HUDEP-2 (cell line): ENCODE data around the gene ACSM6.
"Not testable (repeated sequence)": the region's sequence is repeated elsewhere in the genome, so short reads cannot be mapped to it uniquely, and the experiment has no call there.

Experiments
- DNase-seq, 76 experiments: peaks; one replicate each; lab custom pipeline; 2025; ENCODE audit not compliant: unreplicated experiment in 76 of 76; lab: John Stamatoyannopoulos, UW

ACSM6 gene

GRCh38 chr10:95193944-95194343 is at the start of gene ACSM6:
TSS of gene ACSM6 (plus strand) at chr10:95194238. CDS start at chr10:95194486, 248 bp downstream.
- no peak for DNase-seq

DNA sequence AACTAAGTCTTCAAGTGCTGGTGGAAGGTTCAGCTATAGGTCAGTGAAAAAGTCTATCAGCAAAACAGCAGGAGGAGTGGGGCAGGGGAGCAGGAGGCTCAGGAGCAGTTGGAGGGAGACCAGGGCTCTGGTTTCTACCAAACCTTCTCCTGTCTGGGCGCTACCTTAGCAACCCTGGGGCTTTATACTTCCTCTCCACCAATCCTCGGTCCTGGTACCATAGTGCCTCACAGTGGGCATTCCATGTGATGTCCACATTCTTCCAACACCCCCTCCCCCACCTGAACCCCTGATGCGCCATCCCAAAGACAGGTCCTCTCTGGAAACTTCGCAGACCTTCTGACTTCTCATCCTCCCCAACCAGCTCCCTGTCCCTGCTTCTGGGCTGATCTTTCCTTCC is 25.3 kb upstream of the ACSM6 start:
- DNase-seq, result no peak

DNA sequence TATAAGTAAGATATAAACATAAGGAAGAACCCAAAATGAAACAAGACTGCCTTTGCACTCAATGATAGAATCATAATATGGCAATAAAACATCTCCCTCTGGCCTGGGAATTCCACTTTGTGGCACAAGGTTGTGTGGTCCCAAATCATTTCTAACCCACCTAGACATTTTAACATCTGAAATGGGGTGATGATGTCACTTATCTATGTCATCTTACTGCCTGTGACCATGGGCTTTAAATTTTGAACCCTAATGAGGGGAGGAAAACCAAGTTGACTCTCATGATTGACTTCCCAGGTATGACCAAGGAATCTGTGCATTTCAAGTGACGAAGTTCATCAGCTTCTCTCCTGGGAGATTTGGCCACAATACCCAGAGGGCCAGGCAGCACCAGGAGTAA is 24.5 kb upstream of the ACSM6 start:
- DNase-seq, result no peak

GRCh38 chr10:95170790-95171189 is 23.2 kb upstream of the ACSM6 start:
- DNase-seq, result no peak

DNA sequence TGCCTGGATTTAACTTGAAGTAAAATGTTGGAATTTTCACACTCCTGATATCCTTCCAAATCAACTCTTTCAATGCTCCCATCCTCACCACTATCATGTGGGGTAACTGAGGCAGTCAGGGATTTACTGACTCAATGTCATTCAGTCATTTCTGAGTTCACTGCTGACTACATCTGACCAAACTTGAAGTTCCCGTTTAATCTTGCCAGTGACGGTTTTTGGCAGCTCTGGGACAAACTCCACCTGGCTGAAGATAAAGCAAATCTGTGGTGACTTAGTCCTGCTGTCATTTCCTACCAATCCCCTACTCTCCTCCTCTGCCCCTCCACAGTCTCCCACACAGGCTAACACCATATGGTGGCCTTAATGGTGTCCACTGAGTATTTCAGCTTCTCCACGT is 22.7 kb upstream of the ACSM6 start:
- DNase-seq, result no peak

DNA sequence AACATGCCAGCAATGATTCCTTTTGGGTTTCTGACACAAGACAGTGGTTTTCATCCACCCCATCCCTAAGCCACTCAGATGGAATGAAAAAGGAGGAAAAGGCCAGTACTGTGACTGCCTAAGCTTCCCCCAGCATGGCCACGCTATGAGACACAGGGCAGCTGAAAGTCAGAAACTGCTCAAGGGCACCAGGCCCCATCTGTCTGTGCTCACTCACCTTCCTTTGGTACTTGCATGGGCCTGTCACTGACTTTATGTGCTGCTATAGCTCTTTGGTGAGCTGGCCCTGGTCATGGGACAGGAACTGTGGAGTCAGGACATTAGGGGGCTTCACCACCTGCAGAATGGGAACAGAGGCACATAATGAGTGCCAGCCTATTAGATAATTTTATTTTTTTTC is 21.2 kb upstream of the ACSM6 start:
- no peak for DNase-seq

GRCh38 chr10:95176101-95176500 is 17.9 kb upstream of the ACSM6 start:
- DNase-seq, result no peak

DNA sequence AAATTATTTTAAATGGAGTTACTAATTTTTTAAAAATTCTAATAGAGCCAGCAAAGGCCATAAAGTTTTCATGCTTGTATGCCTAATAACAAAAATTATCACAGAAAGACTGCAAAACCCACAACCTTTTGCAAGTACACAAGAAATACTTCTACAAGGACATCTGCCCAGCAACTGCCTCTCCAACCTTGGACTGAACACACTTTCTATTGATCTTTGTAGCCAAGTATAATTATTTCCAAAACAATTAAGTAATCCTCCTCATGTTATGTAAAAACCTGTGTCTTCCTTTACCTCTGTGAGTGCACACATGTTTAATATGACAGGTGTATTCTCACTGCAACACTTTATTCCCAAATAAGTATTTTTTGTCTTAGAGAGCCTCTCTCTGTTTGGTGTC is 16.6 kb upstream of the ACSM6 start:
- no peak for DNase-seq

DNA sequence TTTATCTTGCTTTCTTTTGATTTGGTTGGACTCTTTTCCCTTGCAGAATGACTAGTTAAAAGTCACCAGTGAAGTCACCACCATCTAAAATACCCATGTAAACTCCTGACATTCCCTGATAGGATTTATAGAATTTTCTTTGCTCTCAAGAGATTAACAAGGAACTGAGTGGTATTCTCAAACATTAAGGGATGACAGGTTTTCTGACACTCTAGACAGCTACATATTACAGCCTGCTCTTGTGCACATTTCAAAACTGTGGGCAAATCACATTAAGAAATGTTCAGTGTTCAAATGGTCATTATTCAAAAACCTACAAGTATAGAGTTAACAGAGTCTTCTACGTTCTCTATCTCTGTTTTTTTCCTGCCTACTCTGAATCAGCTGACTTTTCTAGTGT is 15.8 kb upstream of the ACSM6 start:
- DNase-seq, result no peak

GRCh38 chr10:95178797-95179196 is 15.2 kb upstream of the ACSM6 start:
- DNase-seq, result no peak

DNA sequence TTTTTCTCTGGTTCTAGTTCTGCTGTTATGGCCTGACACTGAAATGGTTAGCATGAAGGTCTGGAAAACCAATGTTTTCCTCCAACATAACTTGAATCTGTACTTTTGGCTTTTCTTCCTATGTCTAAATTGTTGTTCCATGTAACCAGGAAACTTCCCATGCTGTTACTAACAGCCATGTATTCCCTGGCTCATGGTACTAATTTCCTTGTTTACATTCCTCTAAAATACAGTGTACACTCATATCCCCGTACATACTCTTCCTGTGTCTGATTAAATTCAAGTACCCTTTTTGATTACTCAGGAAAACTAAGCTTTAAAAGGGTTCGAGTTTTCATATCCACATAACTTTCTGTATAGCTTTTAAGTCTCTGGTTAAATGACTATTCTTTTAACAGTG is 12.3 kb upstream of the ACSM6 start:
- no peak for DNase-seq

DNA sequence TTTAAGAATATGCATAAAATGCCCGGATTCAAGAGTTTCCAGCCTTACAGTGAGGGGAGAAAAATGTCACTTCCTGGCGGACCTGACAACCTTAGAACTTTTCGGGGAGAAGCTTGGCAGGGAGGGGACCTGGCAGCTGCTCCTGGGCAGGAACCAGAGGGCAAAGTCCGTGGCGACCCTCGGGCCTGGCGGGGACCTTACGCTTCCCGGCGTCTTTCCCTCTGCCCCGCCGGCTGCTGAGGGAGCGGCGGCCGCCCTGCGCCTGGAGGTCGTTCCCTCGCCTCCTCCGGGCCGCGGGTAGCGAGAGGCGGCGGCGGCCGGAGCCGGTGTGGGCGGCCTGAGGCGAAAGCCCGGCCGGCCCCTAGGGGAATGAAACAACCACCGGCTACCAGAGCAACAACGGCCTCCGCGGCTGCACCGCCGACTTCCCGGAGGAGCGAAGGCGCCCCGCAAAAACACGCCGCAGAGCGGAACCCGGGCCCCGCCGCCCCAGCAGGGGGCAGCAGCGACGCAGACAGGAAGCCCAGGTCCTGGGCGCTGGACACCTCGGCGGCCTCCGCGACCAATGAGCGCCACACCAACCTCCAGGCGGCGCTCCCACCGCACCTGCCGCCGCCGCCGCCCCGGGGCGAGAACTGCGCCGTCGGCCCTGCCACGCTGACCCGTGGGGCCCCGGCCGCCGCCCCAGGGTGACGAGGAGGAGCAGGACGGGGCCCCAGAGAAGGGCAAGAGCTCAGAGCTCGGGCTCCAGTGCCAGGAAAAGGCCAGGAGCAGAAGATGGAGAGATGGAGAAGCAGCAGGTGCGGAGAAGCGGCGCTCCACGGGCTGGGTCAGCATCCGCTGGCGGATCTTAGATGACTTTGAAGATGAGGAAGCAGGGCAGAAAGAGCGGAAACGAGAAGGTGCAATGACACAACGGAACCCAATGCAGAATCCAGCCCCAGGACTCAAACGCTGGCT is 10.5 kb upstream of the ACSM6 start:
- DNase-seq, result peak in 74 of 76 experiments; percentile 27 to 90 (median 76)

DNA sequence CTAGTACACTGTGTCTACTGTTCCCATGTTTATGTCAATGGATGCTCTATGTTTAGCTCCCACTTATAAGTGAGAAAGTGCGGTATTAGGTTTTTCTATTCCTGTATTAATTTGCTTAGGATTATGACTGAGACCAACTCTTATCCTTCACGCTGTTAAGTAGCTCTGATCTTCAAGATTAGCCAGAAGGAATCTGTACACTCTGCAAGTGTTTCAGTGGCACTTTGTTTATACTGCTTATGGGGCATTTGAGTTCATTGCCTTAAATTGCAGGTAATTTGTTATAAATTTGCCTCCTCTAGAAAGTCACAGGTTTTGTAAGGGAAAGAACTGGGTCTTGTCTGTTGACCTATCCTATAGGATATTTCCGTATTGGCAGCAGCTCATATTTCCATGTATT is 6.4 kb upstream of the ACSM6 start:
- no peak for DNase-seq

DNA sequence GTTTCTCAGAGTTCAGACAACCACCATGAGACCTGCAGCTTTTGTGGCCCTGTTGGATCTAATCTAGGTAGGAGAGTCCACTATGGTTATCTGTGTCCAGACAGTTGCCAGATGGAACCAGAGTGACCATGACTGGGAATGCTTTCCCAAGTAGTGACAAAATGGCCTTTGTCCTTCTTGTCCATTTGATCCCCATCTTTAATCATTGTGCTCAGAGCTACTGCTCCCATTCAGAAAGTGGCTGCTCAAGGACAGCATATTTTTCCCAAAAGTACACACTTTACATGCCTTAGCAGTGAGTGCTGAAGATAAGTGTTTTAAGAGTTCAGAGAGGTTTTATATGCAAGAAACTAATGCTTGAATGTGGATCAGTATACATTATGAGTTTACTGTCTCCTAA is 5.4 kb upstream of the ACSM6 start:
- DNase-seq, result no peak

DNA sequence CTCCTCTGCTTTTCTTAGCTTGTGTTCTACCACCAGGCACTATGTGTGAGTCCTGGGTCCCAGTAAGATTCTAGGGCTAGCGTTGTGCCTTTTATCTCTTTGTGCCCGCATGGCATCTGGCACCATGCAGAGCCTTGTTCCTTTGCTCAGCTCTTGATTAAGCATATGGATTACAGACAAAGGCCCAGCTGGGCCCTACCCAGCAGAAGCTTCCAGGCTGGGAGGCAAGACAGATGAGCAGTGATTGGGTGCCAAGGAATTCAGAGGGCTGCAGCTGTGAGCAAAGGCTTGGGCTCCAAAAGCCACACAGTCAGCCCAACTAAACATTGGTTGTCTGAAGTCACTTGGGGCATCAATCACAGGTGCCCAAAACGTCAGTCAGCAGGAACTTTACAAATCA is 2.0 kb downstream of the ACSM6 start:
- no peak for DNase-seq

- peak in 1 of 76 experiments; percentile 4 for DNase-seq
Observed at GRCh38 chr10:95201736-95202135, 7.7 kb downstream of the ACSM6 start.

DNA sequence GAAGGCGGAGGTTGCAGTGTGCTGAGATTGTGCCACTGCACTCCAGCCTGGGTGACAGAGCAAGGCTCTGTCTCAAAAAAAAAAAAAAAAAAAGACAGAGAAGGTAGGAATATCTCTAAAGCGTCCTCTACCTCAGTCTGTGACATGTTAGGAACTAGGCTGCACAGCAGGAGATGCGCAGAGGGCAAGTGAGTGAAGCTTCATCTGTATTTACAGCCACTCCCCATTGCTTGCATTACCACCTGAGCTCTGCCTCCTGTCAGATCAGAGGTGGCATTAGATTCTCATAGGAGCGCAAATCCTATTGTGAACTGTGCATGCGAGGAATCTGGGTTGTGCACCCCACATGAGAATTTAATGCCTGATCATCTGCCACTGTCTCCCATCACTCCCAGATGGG is 8.8 kb downstream of the ACSM6 start:
- not testable (repeated sequence) for DNase-seq

GRCh38 chr10:95208702-95209391 is 14.8 kb downstream of the ACSM6 start:
- DNase-seq, result no peak

DNA sequence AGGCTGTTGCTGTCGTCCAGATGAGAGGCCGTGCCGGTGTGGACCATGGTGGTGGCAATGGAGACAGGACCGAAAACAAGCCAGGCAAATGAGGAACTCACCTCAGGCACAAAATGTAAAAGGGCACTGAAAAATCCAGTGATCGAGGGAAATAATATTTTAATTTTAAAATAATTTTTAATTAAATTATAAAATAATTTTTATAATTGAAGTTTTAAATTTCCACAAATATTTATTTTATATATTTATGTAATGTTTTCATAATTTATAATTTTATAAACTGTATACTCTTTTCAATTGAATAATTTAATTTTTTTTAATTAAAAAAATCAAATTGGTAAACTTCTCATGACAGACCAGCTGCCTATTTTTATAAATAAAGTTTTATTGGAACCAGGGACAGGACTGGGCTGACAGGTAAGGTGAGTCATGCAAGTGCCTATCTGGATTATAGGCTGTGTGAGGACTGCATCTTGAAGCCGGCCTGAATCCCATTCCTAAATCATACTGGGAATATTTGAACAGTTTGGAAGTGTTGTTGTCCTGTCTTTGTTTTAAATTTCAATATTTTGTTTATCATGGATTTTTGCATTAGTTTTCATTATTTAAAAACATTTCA is 15.6 kb downstream of the ACSM6 start:
- no peak for DNase-seq

- DNase-seq, result no peak
Observed at GRCh38 chr10:95211606-95212279, 17.7 kb downstream of the ACSM6 start.

- no peak for DNase-seq
Observed at GRCh38 chr10:95214369-95214768, 20.3 kb downstream of the ACSM6 start.
